ENCODE results near the gene ZNF746. TPM values are rescaled to one million over a fixed set of nuclear protein-coding genes. Genes with fewer than 3 reads are reported as not detected.
A peak's percentile ranks its signal among the peaks of the same experiment; 100 is the strongest.

ZNF746 gene
- total RNA-seq (ENCODE audit: low replicate concordance) = 13.2 and 16.0 TPM in 2 replicates

- peak within 1 kb of the TSS; percentile 83 for H3K4me3 ChIP-seq (ENCODE audit: low read depth, low read length)
- TF ChIP-seq, protein P1, sequence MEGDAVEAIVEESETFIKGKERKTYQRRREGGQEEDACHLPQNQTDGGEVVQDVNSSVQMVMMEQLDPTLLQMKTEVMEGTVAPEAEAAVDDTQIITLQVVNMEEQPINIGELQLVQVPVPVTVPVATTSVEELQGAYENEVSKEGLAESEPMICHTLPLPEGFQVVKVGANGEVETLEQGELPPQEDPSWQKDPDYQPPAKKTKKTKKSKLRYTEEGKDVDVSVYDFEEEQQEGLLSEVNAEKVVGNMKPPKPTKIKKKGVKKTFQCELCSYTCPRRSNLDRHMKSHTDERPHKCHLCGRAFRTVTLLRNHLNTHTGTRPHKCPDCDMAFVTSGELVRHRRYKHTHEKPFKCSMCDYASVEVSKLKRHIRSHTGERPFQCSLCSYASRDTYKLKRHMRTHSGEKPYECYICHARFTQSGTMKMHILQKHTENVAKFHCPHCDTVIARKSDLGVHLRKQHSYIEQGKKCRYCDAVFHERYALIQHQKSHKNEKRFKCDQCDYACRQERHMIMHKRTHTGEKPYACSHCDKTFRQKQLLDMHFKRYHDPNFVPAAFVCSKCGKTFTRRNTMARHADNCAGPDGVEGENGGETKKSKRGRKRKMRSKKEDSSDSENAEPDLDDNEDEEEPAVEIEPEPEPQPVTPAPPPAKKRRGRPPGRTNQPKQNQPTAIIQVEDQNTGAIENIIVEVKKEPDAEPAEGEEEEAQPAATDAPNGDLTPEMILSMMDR (IDR thresholded peaks at IDR 0.05; ENCODE audit: insufficient read depth, low read length) = peak; percentile 67
- peak; percentile 66 for DNase-seq (ENCODE audit: low read depth)
Observed at GRCh38 chr7:149497467-149498261, at the start of gene ZNF746. Gene ZNF746 (minus strand): TSS chr7:149497809. CDS start chr7:149497536, 273 bp downstream.

DNA sequence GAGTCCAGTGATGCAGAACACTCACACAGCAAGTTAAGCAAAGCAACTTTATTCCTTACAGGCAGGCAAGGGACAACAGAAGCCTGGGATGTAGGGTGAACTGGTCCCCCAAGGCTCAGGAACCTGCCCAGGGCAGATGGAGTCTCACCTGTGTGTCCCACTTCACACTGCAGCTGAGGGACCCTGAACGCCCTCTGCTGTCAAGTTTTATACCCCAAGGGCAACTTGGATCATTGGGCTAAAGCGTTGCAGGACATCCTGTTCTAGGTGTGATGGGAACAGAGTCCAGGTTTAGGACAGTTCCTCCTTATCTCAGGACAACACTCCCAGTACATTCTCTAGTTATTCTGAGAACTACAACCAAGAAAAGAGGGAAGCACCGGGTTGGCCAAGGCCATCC lies 49.5 kb upstream of the ZNF746 start:
- no peak overlapping the region for H3K4me3 ChIP-seq (ENCODE audit: low read depth, low read length)
- DNase-seq (ENCODE audit: low read depth) = no peak
- TF ChIP-seq, protein P1 (IDR thresholded peaks at IDR 0.05; ENCODE audit: insufficient read depth, low read length) = no peak

DNA sequence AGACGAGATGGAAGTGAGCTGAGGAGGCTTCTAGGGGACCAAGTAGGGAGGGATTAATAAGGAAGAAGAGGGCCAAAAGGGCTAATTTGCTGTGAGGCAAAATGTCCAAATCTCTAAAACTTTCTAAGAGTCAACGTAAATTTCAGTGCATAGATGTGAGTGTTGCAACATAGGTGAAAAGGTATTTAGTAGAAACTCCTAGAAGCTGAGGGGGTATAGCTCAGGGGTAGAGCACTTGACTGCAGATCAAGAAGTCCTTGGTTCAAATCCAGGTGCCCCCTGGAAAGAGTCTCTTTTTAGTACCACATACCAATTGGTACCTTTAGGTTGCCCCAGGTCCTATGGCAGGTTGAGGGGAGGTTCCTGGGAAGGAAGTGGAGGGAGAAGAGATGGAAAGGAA lies 48.7 kb upstream of the ZNF746 start:
- TF ChIP-seq, protein P1 (IDR thresholded peaks at IDR 0.05; ENCODE audit: insufficient read depth, low read length) = no peak
- no peak overlapping the region for H3K4me3 ChIP-seq (ENCODE audit: low read depth, low read length)
- no peak for DNase-seq (ENCODE audit: low read depth)

- DNase-seq (ENCODE audit: low read depth) = no peak
- no peak overlapping the region for H3K4me3 ChIP-seq (ENCODE audit: low read depth, low read length)
Observed at GRCh38 chr7:149544028-149544427, 46.4 kb upstream of the ZNF746 start.

GRCh38 chr7:149532654-149533053 lies 35.0 kb upstream of the ZNF746 start:
- no peak for DNase-seq (ENCODE audit: low read depth)
- TF ChIP-seq, protein P1 (IDR thresholded peaks at IDR 0.05; ENCODE audit: insufficient read depth, low read length) = no peak

More at GRCh38 chr7:149544028-149544427, 46.4 kb upstream of the ZNF746 start:
- TF ChIP-seq, protein P1 (IDR thresholded peaks at IDR 0.05; ENCODE audit: insufficient read depth, low read length) = no peak

GRCh38 chr7:149529136-149529718 lies 31.6 kb upstream of the ZNF746 start:
- H3K4me3 ChIP-seq (ENCODE audit: low read depth, low read length) = no peak overlapping the region
- TF ChIP-seq, protein P1 (IDR thresholded peaks at IDR 0.05; ENCODE audit: insufficient read depth, low read length) = no peak
- DNase-seq (ENCODE audit: low read depth) = peak; percentile 5

More at GRCh38 chr7:149532654-149533053, 35.0 kb upstream of the ZNF746 start:
- no peak overlapping the region for H3K4me3 ChIP-seq (ENCODE audit: low read depth, low read length)

Measured in fibroblast of the aortic adventitia (primary cell).